A549 (cell line): ENCODE data around the gene PAPSS2. TPM values are rescaled to one million over a fixed set of nuclear protein-coding genes. Genes with fewer than 3 reads are reported as not detected.

Experiments
- ATAC-seq, 2 experiments: fragments of 200-7000 bp in 1 of 2; fragments of >200 bp in 1 of 2; cut with Nextera tagmentation in 1 of 2; cut with Tn5 transposase in 1 of 2; 3 replicates each; pipeline versions ENCODE4 v1.8.0 to v1.9.1; 2018 to 2020; ENCODE audit warnings: mild to moderate bottlenecking in 1 of 2, moderate library complexity in 1 of 2
- CTCF ChIA-PET: fragments of 300-600 bp; sonication (Branson Sonifier 250); formaldehyde crosslinking; extraction: SDS; loops from one replicate; lab custom pipeline; 2021; ENCODE audit warnings: antibody characterized with exemption, inconsistent platforms; lab: Yijun Ruan, JAX
- POLR2A ChIA-PET: fragments of 350-600 bp; formaldehyde crosslinking; extraction: SDS; loops from one replicate; lab custom pipeline; 2021; ENCODE audit warnings: antibody characterized with exemption, inconsistent platforms; lab: Yijun Ruan, JAX
- DNase-seq, 2 experiments: peaks; one replicate each; pipeline versions ENCODE4 v3.0.0 to v3.0.0-alpha.2; 2011 to 2016; ENCODE audit warnings: low read depth in 1 of 2, low spot score in 1 of 2
- FAIRE-seq: peaks from 2 replicates; lab custom pipeline; 2011; peaks lifted over from hg19 to GRCh38; lab: Jason Lieb, UNC
- H3K27ac ChIP-seq, 2 experiments: fragments of >200 bp; sonication (Bioruptor Twin); formaldehyde crosslinking; 3 replicates each; pipeline ENCODE4 v1.5.1; 2016 to 2017
- H3K4me1 ChIP-seq: fragments of >200 bp; sonication (Bioruptor Twin); formaldehyde crosslinking; 3 replicates; pipeline ENCODE4 v1.6.1; 2016
- H3K4me2 ChIP-seq: fragments of >200 bp; sonication (Bioruptor Twin); formaldehyde crosslinking; 3 replicates; pipeline ENCODE4 v1.6.1; 2016
- H3K4me3 ChIP-seq: fragments of >200 bp; sonication (Bioruptor Twin); formaldehyde crosslinking; 3 replicates; pipeline ENCODE4 v1.5.1; 2016
- H3K9me3 ChIP-seq: fragments of >200 bp; sonication (Bioruptor Twin); formaldehyde crosslinking; 3 replicates; pipeline ENCODE4 v1.6.1; 2016
- CBX2 ChIP-seq: fragments of 200-600 bp; sonication (generic); IDR thresholded peaks from 2 replicates; pipeline ENCODE4 v1.6.1; 2016; ENCODE audit warnings: low read depth, mild to moderate bottlenecking, borderline replicate concordance
- CHD2 ChIP-seq: fragments of 150-350 bp; IDR thresholded peaks from 2 replicates; pipeline ENCODE4 v1.6.1; 2014; ENCODE audit warnings: low read length; ENCODE audit not compliant: partially characterized antibody
- CHD4 ChIP-seq: fragments of 200-600 bp; sonication (generic); IDR thresholded peaks from 2 replicates; pipeline ENCODE4 v1.6.1; 2016; ENCODE audit warnings: antibody characterized with exemption, mild to moderate bottlenecking, borderline replicate concordance
- CTCF ChIP-seq: fragments of >200 bp; sonication (Bioruptor Twin); formaldehyde crosslinking; IDR thresholded peaks from 3 replicates; pipeline ENCODE4 v1.5.1; 2016
- FOSB ChIP-seq: fragments of 250-450 bp; sonication (Bioruptor Pico); IDR thresholded peaks from 2 replicates; pipeline ENCODE4 v1.5.0; 2020; ENCODE audit warnings: mild to moderate bottlenecking, moderate library complexity
- FOSL2 ChIP-seq, 2 experiments: fragments of 450-650 bp in 1 of 2; fragments of >200 bp in 1 of 2; sonication (Bioruptor Twin) in 1 of 2; formaldehyde crosslinking; IDR thresholded peaks; 2 replicates each; pipeline versions ENCODE4 v1.5.0 to v1.6.1; 2016 to 2020; ENCODE audit warnings: mild to moderate bottlenecking in 1 of 2, moderate library complexity in 1 of 2
- HEYL ChIP-seq: fragments of 250-450 bp; sonication (Bioruptor Pico); IDR thresholded peaks from 2 replicates; pipeline ENCODE4 v1.8.0; 2021; ENCODE audit warnings: mild to moderate bottlenecking, moderate library complexity
- JUN ChIP-seq, 2 experiments: fragments of >200 bp; sonication (Bioruptor Twin); formaldehyde crosslinking; IDR thresholded peaks; 2 replicates in 1 of 2; 3 replicates in 1 of 2; pipeline ENCODE4 v1.6.1; 2016 to 2017
- JUNB ChIP-seq: fragments of >200 bp; sonication (Bioruptor Twin); formaldehyde crosslinking; IDR thresholded peaks from 2 replicates; pipeline ENCODE4 v1.6.1; 2016
- KDM5A ChIP-seq: fragments of 200-600 bp; sonication (generic); IDR thresholded peaks from 2 replicates; pipeline ENCODE4 v1.6.1; 2016; ENCODE audit warnings: antibody characterized with exemption, mild to moderate bottlenecking
- MAX ChIP-seq: IDR thresholded peaks from 2 replicates; pipeline ENCODE4 v1.6.1; 2012
- MAZ ChIP-seq: fragments of 150-350 bp; IDR thresholded peaks from 2 replicates; pipeline ENCODE4 v1.6.1; 2014; ENCODE audit warnings: antibody characterized with exemption, low read depth, low read length, borderline replicate concordance
- PBX3 ChIP-seq: IDR thresholded peaks from 2 replicates; pipeline ENCODE4 v1.6.1; 2012
- POLR2A ChIP-seq: IDR thresholded peaks from 2 replicates; pipeline ENCODE4 v1.6.1; 2012; ENCODE audit warnings: mild to moderate bottlenecking, low read length
- RARB ChIP-seq: fragments of 250-450 bp; sonication (Bioruptor Pico); IDR thresholded peaks from 2 replicates; pipeline ENCODE4 v1.8.0; 2021; ENCODE audit warnings: mild to moderate bottlenecking, moderate library complexity
- RCOR1 ChIP-seq: fragments of 150-350 bp; IDR thresholded peaks from 2 replicates; pipeline ENCODE4 v1.6.1; 2014; ENCODE audit warnings: antibody characterized with exemption, low read length, low read depth
- SREBF2 ChIP-seq: fragments of 450-650 bp; IDR thresholded peaks from 2 replicates; pipeline ENCODE4 v1.6.1; 2014; ENCODE audit warnings: mild to moderate bottlenecking, moderate library complexity
- TP53 ChIP-seq: fragments of 250-450 bp; sonication (Bioruptor Pico); IDR thresholded peaks from 2 replicates; pipeline ENCODE4 v1.5.0; 2021; ENCODE audit warnings: mild to moderate bottlenecking, moderate library complexity
- ZC3H11A ChIP-seq: fragments of 450-650 bp; IDR thresholded peaks from 2 replicates; pipeline ENCODE4 v1.6.1; 2014; ENCODE audit warnings: antibody characterized with exemption, mild to moderate bottlenecking
- ZFP36 ChIP-seq: fragments of 450-650 bp; IDR thresholded peaks from 2 replicates; pipeline ENCODE4 v1.6.1; 2014; ENCODE audit warnings: borderline replicate concordance; ENCODE audit not compliant: partially characterized antibody
- ZNF302 ChIP-seq: fragments of 250-450 bp; sonication (Bioruptor Pico); IDR thresholded peaks from 2 replicates; pipeline ENCODE4 v1.9.0; 2021; ENCODE audit warnings: inconsistent platforms, mild to moderate bottlenecking, moderate library complexity
- ZSCAN20 ChIP-seq: fragments of 250-450 bp; sonication (Bioruptor Pico); IDR thresholded peaks from 2 replicates; pipeline ENCODE4 v1.8.0; 2022; ENCODE audit warnings: mild to moderate bottlenecking, moderate library complexity
- WGBS: methylation state at CpG from one replicate; pipeline ENCODE4 v1.1.6; 2017; ENCODE audit errors: missing lambda C conversion rate; 5-methylcytosine and 5-hydroxymethylcytosine counted together
- polyA plus RNA-seq, 4 experiments: library from polyadenylated mRNA; depleted of rRNA in 3 of 4; stranded (reverse); fragments of >200 nt; fragmentation: RNase III in 1 of 4; extraction: RNeasy Plus Mini Kit Qiagen cat#74134 plus additional on column Dnase treatment in 1 of 4; gene quantifications; 2 replicates in 3 of 4; 3 replicates in 1 of 4; pipeline ENCODE4 v1.2.3, GENCODE V29; 2011 to 2017

Gene PAPSS2
- polyA plus RNA-seq, 2 of the 4 experiments (the other 2 are of a cell fraction): 27.7 to 29.0 TPM

- POLR2A ChIA-PET: no interaction called here
- no peak overlapping the region for H3K4me3 ChIP-seq
- H3K9me3 ChIP-seq: peaks cover 2% of the 10 kb centered on the region; the same call in 2 of the 3 replicates
- no peak overlapping the region for H3K4me2 ChIP-seq
- no peak for ATAC-seq
- no peak for DNase-seq
- WGBS: 79% methylated on average over 5 of the region's 5 CpGs
- no peak for TF ChIP-seq CTCF
- no peak for TF ChIP-seq MAX
- no peak for TF ChIP-seq POLR2A
- no peak for TF ChIP-seq CHD2
- TF ChIP-seq HEYL: no peak
- no peak for TF ChIP-seq JUN (IDR thresholded peaks at IDR 0.05)
- no peak for TF ChIP-seq FOSL2 (IDR thresholded peaks at IDR 0.05)
- no peak for TF ChIP-seq FOSL2 (CRISPR knock-in tag; IDR thresholded peaks at IDR 0.05)
- TF ChIP-seq TP53 (CRISPR knock-in tag): no peak
- no peak for TF ChIP-seq ZNF302 (CRISPR knock-in tag)
- no peak for TF ChIP-seq PBX3
- no peak for TF ChIP-seq CHD4
- TF ChIP-seq KDM5A: no peak
- no peak for TF ChIP-seq JUNB
- no peak for TF ChIP-seq RCOR1
- no peak for TF ChIP-seq FOSB (CRISPR knock-in tag)
- no peak for TF ChIP-seq ZC3H11A
- TF ChIP-seq, all 56 proteins: peak for 0
- Histone ChIP-seq H3K4me1 (peaks cover 21% of the 10 kb centered on the region), H3K27ac (no peak overlapping the region)
- no peak for FAIRE-seq
- CTCF ChIA-PET: interaction anchor here (1.6 kb wide), 1 partner anchor 122 kb away, joined by 3 read pairs; no protein-coding TSS in a partner anchor
Measured at GRCh38 chr10:87650838-87651589, 8.7 kb upstream of the PAPSS2 start.

GRCh38 chr10:87651801-87652200 lies 7.9 kb upstream of the PAPSS2 start:
- ChIA-PET CTCF (interaction anchor here (1.6 kb wide), 1 partner anchor 121 kb away, joined by 3 read pairs; no protein-coding TSS in a partner anchor), POLR2A (no interaction called here)
- no peak overlapping the region for H3K4me2 ChIP-seq
- WGBS: 48% methylated on average over 6 of the region's 6 CpGs
- ATAC-seq (no peak), FAIRE-seq (no peak), DNase-seq (no peak)
- H3K4me1 ChIP-seq: peaks cover 17% of the 10 kb centered on the region
- no peak overlapping the region for H3K27ac ChIP-seq
- no peak overlapping the region for H3K4me3 ChIP-seq
- H3K9me3 ChIP-seq: no peaks in the 10 kb centered on the region
- TF ChIP-seq JUNB (no peak), FOSB (CRISPR knock-in tag) (no peak), RARB (CRISPR knock-in tag) (no peak), CBX2 (no peak), SREBF2 (no peak), TP53 (CRISPR knock-in tag) (no peak), MAZ (no peak), ZSCAN20 (CRISPR knock-in tag) (no peak), ZFP36 (no peak), KDM5A (no peak), CHD4 (no peak)
